ENCODE data around the gene HMGXB3.
"Not testable (repeated sequence)": the region's sequence is repeated elsewhere in the genome, so short reads cannot be mapped to it uniquely, and the experiment has no call there.

- TF ChIP-seq YY1 (IDR thresholded peaks at IDR 0.05; ENCODE audit: insufficient read depth, insufficient read length); ZNF274 (IDR thresholded peaks at IDR 0.05; ENCODE audit: low read depth, low read length); SUZ12 (IDR thresholded peaks at IDR 0.05; ENCODE audit: extremely low read depth, insufficient read depth, insufficient read length): not testable (repeated sequence)
Observed at GRCh38 chr5:150050172-150050811, 49.8 kb downstream of the HMGXB3 start.

All from NT2/D1 (cell line).